Spleen (tissue), 11 donors: Measurements from ENCODE around the gene DSTYK. TPM values are rescaled to one million over a fixed set of nuclear protein-coding genes. Genes with fewer than 3 reads are reported as not detected.

Source experiments
- DNase-seq: peaks from one replicate; pipeline ENCODE4 v3.0.0-alpha.2; 2020
- H3K27ac ChIP-seq, 8 donors: fragments of 200-600 bp; sonication (generic) in 7 of 8; 1 replicate in 4 of 8; 2 replicates in 4 of 8; pipeline versions ENCODE4 v1.5.0 to v1.8.0; 2016 to 2021; ENCODE audit warnings: inconsistent platforms in 4 of 8, mild to moderate bottlenecking in 4 of 8, moderate library complexity in 1 of 8
- H3K27me3 ChIP-seq, 7 donors: fragments of 200-600 bp; sonication (generic) in 6 of 7; replicated peaks in 1 of 7; 1 replicate in 4 of 7; 2 replicates in 3 of 7; pipeline versions ENCODE4 v1.5.0 to v1.8.0; 2016 to 2021; ENCODE audit warnings: inconsistent platforms in 3 of 7, mild to moderate bottlenecking in 1 of 7
- H3K36me3 ChIP-seq, 6 donors: fragments of 200-600 bp; sonication (generic) in 5 of 6; 1 replicate in 4 of 6; 2 replicates in 2 of 6; pipeline versions ENCODE4 v1.5.0 to v1.8.0; 2016 to 2021; ENCODE audit warnings: inconsistent platforms in 2 of 6
- H3K4me1 ChIP-seq, 6 donors: fragments of 200-600 bp; sonication (generic) in 5 of 6; 1 replicate in 3 of 6; 2 replicates in 3 of 6; pipeline versions ENCODE4 v1.5.0 to v1.8.0; 2016 to 2021; ENCODE audit warnings: inconsistent platforms in 3 of 6
- H3K4me3 ChIP-seq, 8 donors: fragments of 200-600 bp; sonication (generic) in 7 of 8; 1 replicate in 4 of 8; 2 replicates in 4 of 8; pipeline versions ENCODE4 v1.5.0 to v1.8.0; 2016 to 2021; ENCODE audit warnings: inconsistent platforms in 4 of 8, mild to moderate bottlenecking in 4 of 8, moderate library complexity in 2 of 8
- H3K9me3 ChIP-seq, 8 donors: fragments of 200-600 bp; sonication (generic) in 7 of 8; 1 replicate in 4 of 8; 2 replicates in 4 of 8; pipeline versions ENCODE4 v1.5.0 to v1.8.0; 2016 to 2021; ENCODE audit warnings: inconsistent platforms in 4 of 8
- POLR2A ChIP-seq, 3 donors: fragments of 450-650 bp; IDR thresholded peaks; one replicate each; pipeline ENCODE4 v1.5.1; 2017; ENCODE audit warnings: antibody characterized with exemption in 3 of 3, mild to moderate bottlenecking in 1 of 3
- POLR2AphosphoS5 ChIP-seq, 3 donors: sonication (generic); formaldehyde crosslinking; IDR thresholded peaks; one replicate each; pipeline ENCODE4 v1.5.1; 2017; ENCODE audit warnings: antibody characterized with exemption in 3 of 3
- WGBS, 5 donors: extraction: QIAGEN DNeasy Blood & Tissue Kit in 3 of 5; methylation state at CpG; one replicate each; pipeline versions ENCODE4 v1.1.5 to v1.1.7; 2013 to 2018; 5-methylcytosine and 5-hydroxymethylcytosine counted together
- intact Hi-C: fragments of 100-400 bp; cut with DNase I; formaldehyde crosslinking; loops from one replicate; pipeline ENCODE4 v1.15.0; 2023; ENCODE audit warnings: low total_unique reads
- polyA plus RNA-seq, 3 donors: library from polyadenylated mRNA; stranded (reverse); fragments of 200-250 nt; gene quantifications; one replicate each; pipeline ENCODE4 v1.2.1, GENCODE V29; 2013
- total RNA-seq, 7 donors: library from RNA; depleted of rRNA in 3 of 7; stranded (reverse); fragments of >200 nt in 3 of 7; fragmentation: NEBNext Ultra II Directional in 4 of 7; extraction: Animal tissue kit (Norgen Biotek cat#: 25700) in 4 of 7; gene quantifications; one replicate each; pipeline versions ENCODE4 v1.1.0 to v1.2.1, GENCODE V29; 2016 to 2021
- TF ChIP-seq, protein P1 (sequence below), 11 experiments: fragments of 200-600 bp in 7 of 11; fragments of 450-650 bp in 4 of 11; sonication (generic) in 4 of 11; IDR thresholded peaks in 8 of 11; conservative IDR thresholded peaks in 3 of 11; 1 replicate in 7 of 11; 2 replicates in 4 of 11; pipeline versions ENCODE4 v1.4.0 to v1.8.0; 2016 to 2021; ENCODE audit warnings: antibody characterized with exemption in 11 of 11, inconsistent platforms in 4 of 11, mild to moderate bottlenecking in 1 of 11
- donor health status: healthy with polysubstance abuse.
- donor health status: DM: no; HTN: no; CAD: no; lungs with moderate emphysema.
- donor health status: DM: no; HTN: no; CAD: no.
- donor health status: Bipolar disorder and iron deficiency.
- donor health status: healthy.
- donor health status: DM: no; HTN: no; CAD: no.
- donor health status: DM: yes; HTN: yes; CAD: no.

The DSTYK gene
- total and polyA plus RNA-seq, 10 donors = 2.2 to 24.3 (median 16.1) TPM

DNA sequence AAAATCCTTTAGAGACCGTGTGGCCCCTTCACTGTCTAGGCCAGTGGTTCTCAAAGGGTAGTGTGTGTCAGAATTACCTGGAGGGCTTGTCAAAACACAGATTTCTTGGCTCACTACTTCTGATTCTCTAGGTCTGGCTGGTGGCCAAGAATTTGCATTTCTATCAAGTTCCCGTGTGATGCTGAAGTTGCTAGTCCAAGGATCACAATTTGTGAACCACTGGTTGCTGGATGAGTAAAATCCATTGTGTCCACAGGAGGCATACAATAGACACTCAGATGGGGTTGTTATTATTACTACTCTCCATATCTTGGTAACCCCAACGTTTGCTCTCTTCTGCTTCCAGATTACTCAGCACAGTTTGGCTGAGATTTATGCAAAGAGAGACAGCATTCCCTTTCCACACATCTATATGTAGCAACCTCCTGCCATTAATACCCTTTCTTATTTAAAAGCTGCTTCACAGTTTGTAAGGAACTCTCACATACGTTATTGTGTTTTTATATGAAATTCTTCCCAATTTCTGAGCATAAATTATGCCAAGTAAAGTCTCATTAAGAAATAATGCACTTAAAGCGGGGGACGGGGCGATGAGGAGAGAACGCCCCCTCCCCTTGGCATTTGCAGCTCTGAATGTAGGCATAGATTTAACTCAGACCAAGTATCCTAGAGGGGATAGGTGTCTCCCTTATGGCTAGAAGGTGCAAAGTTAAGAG lies 15.5 kb upstream of the DSTYK start:
- no peak for DNase-seq
- WGBS, 5 donors = 16 to 21% (median 18%) methylated on average over 8 of the region's 8 CpGs
- Histone ChIP-seq H3K9me3 (no peaks in the 10 kb centered on the region), H3K36me3 (no peaks in the 10 kb centered on the region), H3K4me1 (peaks cover 12 to 43% (median 30%) of the 10 kb centered on the region in 6 donors), H3K27ac (peak overlapping the region in 2 of 8 donors; percentile 19 to 38), H3K27me3 (peaks cover 0 to 37% (median 0%) of the 10 kb centered on the region in 7 donors), H3K4me3 (peak overlapping the region; percentile 50 to 84 (median 58))
- intact Hi-C loops = loop anchor here (10.0 kb wide), 1 partner anchor 102 kb away; the partner anchor contains the start of gene RBBP5
- TF ChIP-seq, protein P1, sequence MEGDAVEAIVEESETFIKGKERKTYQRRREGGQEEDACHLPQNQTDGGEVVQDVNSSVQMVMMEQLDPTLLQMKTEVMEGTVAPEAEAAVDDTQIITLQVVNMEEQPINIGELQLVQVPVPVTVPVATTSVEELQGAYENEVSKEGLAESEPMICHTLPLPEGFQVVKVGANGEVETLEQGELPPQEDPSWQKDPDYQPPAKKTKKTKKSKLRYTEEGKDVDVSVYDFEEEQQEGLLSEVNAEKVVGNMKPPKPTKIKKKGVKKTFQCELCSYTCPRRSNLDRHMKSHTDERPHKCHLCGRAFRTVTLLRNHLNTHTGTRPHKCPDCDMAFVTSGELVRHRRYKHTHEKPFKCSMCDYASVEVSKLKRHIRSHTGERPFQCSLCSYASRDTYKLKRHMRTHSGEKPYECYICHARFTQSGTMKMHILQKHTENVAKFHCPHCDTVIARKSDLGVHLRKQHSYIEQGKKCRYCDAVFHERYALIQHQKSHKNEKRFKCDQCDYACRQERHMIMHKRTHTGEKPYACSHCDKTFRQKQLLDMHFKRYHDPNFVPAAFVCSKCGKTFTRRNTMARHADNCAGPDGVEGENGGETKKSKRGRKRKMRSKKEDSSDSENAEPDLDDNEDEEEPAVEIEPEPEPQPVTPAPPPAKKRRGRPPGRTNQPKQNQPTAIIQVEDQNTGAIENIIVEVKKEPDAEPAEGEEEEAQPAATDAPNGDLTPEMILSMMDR (IDR thresholded peaks at IDR 0.05 in 8 of 11, conservative IDR thresholded peaks at IDR 0.05 in 3 of 11) = no peak
- no peak for TF ChIP-seq POLR2A (IDR thresholded peaks at IDR 0.05)
- TF ChIP-seq POLR2AphosphoS5 (IDR thresholded peaks at IDR 0.05) = no peak

DNA sequence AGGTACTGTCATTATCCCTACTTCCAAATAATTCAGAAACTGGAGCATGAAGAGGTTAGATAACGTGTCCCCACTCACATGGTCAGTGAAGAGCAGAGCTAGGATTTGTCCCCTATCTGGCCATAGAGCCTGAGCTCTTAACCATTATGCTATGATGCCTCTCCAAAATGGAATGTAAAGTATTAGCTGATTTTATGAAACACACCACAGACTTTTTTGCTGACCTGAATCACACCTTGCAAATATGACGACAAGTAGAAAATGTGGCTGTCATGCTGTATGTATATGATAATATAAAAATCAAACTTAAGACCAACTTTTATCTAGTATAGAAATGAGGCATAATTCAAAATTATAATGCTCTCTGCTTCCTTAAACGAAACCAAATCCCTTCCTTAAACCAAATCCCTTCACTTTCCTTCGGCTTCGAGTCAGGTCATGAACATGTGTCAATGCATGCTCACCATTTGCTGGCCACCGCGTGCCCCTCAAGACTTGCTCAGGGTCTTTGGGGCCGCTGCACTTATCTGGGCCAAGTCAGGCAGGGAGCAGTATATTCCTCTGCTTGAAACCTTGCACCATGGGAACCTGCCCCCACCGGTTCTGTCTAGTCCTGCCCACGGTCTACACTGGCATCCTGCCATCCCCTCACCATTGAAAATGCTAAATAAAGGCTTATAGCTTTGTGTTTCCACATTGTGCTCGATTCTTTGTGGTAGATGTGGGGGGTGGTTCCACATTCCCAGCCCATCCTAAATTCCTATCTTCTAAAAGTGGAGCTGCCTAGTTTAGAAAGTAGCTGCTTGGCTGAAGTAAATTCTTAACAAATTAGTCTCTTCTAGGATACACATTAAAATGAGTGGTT lies 14.6 kb upstream of the DSTYK start:
- intact Hi-C loops = loop anchor here (10.0 kb wide), 1 partner anchor 101 kb away; the partner anchor contains the start of gene RBBP5
- WGBS, 5 donors = 64 to 74% (median 66%) methylated on average over 11 of the region's 11 CpGs
- no peak overlapping the region for H3K4me3 ChIP-seq

DNA sequence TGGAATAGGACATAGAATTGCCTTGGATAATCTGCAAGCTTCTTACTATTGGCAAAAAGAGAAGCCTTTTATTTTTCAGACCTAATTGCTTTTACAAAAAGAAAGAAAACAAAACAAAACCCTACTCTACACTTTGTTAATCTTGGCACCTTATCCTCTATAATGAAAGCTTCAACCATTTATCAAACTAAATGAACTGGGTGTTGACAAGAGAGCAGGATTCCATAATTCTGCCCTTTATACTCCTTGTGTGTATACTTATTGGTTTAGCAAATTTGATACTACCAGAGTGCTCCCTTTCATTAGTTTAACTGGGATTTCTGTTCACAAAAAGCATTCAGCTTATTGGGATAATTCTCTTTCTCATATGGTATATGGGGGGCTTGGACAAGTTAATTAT lies 13.2 kb upstream of the DSTYK start:
- Histone ChIP-seq H3K9me3 (no peaks in the 10 kb centered on the region), H3K27ac (no peak overlapping the region), H3K4me1 (peaks cover 8 to 33% (median 22%) of the 10 kb centered on the region in 6 donors), H3K27me3 (peaks cover 0 to 40% (median 0%) of the 10 kb centered on the region in 7 donors), H3K4me3 (no peak overlapping the region), H3K36me3 (no peaks in the 10 kb centered on the region)
- intact Hi-C loops = loop anchor here (10.0 kb wide), 1 partner anchor 100 kb away; the partner anchor contains the start of gene RBBP5
- TF ChIP-seq, protein P1 (IDR thresholded peaks at IDR 0.05 in 8 of 11, conservative IDR thresholded peaks at IDR 0.05 in 3 of 11) = no peak
- DNase-seq = no peak

More for the DNA sequence above, 14.6 kb upstream of the DSTYK start:
- Histone ChIP-seq H3K4me1 (peaks cover 12 to 43% (median 30%) of the 10 kb centered on the region in 6 donors), H3K36me3 (no peaks in the 10 kb centered on the region), H3K27ac (no peak overlapping the region), H3K9me3 (no peaks in the 10 kb centered on the region), H3K27me3 (peaks cover 0 to 39% (median 0%) of the 10 kb centered on the region in 7 donors)
- TF ChIP-seq, protein P1 (IDR thresholded peaks at IDR 0.05 in 8 of 11, conservative IDR thresholded peaks at IDR 0.05 in 3 of 11) = no peak
- TF ChIP-seq POLR2AphosphoS5 (IDR thresholded peaks at IDR 0.05) (no peak), POLR2A (IDR thresholded peaks at IDR 0.05) (no peak)
- no peak for DNase-seq
